PC-9 (cell line): Measurements from ENCODE around the gene CYP4A22.

Experiments used
- CTCF ChIP-seq: fragments of 200-600 bp; sonication (generic); conservative IDR thresholded peaks from 2 replicates; pipeline ENCODE4 v1.6.1; 2017; ENCODE audit warnings: mixed run types, antibody characterized with exemption, mild to moderate bottlenecking, moderate library complexity
- EZH2 ChIP-seq: fragments of 200-600 bp; sonication (generic); IDR thresholded peaks from 2 replicates; pipeline ENCODE4 v1.8.0; 2017; ENCODE audit warnings: antibody characterized with exemption, low read depth

GRCh38 chr1:47178020-47178419, 40.8 kb downstream of the CYP4A22 start:
- TF ChIP-seq CTCF = no peak
- no peak for TF ChIP-seq EZH2
